Activated CD8-positive, alpha-beta memory T cell treated with anti-CD3 and anti-CD28 coated beads for 4 hours (primary cell): ENCODE measurements around the gene COX5B.
"Not testable (repeated sequence)": the region's sequence is repeated elsewhere in the genome, so short reads cannot be mapped to it uniquely, and the experiment has no call there.

Experiments used
- DNase-seq, 2 donors: peaks; one replicate each; pipeline ENCODE4 v3.0.0-alpha.2; 2020; ENCODE audit warnings: low read depth in 2 of 2

Gene COX5B

DNA sequence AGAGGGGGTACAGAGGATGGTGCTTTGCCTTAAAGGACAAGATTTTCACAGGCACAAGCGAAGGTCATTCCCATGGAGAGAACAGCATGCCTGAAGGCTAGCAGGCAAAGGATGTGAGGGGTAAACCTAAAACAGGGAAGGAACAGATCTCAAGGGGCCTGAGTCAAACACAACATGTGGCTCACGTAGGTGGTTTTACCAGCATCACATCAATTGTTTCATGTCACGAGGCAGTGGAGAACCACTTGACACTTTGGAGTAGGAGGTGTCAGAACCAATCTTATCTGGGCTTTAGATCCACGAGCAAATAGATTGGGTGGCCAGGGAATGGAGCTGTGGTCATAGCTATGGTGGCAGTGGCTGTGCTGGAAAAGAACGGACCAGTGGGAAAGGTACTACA is 8.4 kb downstream of the COX5B start:
- DNase-seq: no peak

- DNase-seq: no peak
These were observed 8.9 kb downstream of the COX5B start for GRCh38 chr2:97654791-97655190.

DNA sequence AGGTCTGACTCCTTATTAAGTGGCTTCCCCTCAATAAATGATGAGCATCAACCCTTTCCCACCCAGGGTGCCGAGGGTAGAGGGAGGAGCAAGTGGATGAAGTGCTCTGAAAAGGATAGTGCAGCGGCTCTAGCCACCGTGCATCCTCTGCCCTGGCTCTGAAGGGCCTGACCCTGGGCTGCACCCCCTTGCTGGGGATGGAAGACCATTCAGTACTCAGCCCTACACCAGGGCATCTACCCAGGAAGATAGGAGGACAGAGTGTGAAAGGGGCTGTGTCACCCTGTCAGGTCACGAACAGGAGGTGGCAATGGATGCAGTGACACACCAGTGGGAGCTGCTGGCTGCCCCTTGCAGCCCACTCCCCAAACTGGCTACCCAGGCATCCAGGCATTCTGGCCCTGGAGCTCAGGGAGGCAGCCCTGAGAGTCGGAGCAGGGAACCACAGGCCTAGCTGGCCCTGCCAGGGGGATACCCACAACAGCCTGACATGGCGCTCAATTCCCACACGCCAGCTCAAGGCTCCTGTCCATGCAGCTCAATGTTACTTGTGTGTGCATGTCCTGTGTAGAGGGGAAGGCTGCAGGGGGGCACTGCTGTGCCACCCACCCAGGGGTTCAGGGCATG is 10.4 kb downstream of the COX5B start:
- no peak for DNase-seq

GRCh38 chr2:97656905-97657587 is 11.2 kb downstream of the COX5B start:
- DNase-seq: no peak

- DNase-seq: no peak
These were observed 12.3 kb downstream of the COX5B start for GRCh38 chr2:97657986-97658690.

- no peak for DNase-seq
These were observed 12.9 kb downstream of the COX5B start for GRCh38 chr2:97658691-97659157.

- no peak for DNase-seq
These were observed 13.6 kb downstream of the COX5B start for GRCh38 chr2:97659256-97660043.

DNA sequence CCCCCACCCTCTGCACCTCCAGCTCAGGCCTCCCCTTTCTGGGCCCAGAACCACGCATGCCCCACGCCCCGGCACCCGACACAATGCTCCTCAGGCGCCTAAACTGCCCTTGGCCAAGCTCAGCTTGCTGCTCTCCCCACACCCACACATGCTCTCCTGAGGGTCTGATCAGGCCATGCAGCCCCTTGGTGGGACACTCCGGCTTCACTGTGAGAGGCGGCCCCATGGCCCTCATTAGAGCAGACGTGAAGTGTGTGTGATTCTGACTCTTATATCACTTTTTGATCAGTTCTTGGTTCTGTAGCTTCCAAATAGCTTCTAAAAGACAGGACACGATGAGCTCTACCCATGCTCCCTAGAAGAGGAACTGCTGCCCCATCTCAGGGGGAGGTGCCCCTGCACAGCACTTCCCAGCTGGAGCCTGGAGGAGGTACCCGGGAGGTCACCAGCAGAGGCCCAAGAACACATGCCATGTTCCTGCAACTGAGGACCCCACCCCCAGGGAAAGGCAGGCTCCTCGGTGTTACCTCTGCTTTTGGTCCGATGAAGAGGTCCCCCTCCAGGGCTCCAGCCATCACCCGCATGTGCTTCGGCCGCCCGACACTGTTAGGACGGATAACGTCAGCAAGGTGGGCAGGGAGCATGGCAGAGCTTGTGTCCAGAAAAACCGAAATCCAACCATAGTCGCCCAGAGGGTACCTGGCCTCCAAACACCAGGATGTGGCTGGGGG is 14.3 kb downstream of the COX5B start:
- DNase-seq: no peak

- DNase-seq: no peak
These were observed 15.0 kb downstream of the COX5B start for GRCh38 chr2:97660775-97661389.

GRCh38 chr2:97661927-97662326 is 16.1 kb downstream of the COX5B start:
- no peak for DNase-seq

DNA sequence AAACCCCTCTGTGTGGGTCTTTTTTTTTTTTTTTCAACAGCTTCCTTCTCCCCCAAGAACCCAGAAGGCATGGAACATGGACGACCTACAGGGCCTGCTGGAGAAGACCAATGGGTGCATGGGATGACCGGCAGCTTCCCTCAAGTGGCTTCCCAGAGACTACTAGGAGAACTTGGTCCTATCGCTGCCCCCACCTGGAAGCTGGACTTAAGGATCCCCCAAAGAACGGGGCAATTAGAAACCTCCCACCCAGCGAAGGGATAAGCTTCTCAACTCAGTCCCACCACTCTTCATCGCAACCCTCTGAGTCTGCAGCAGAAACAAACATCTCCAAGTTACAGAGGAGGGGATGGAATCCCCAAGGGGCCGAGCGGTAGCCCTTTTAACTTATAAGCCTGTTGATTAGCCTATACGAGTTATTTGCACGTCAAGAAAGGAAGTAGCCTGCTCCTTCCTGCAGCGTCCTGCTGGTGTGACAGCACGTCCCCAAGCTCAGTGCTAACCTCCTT is 16.6 kb downstream of the COX5B start:
- no peak for DNase-seq

GRCh38 chr2:97662895-97663625 is 17.2 kb downstream of the COX5B start:
- DNase-seq: peak; percentile 60 to 76

- no peak for DNase-seq
These were observed 17.7 kb downstream of the COX5B start for GRCh38 chr2:97663626-97663961.

DNA sequence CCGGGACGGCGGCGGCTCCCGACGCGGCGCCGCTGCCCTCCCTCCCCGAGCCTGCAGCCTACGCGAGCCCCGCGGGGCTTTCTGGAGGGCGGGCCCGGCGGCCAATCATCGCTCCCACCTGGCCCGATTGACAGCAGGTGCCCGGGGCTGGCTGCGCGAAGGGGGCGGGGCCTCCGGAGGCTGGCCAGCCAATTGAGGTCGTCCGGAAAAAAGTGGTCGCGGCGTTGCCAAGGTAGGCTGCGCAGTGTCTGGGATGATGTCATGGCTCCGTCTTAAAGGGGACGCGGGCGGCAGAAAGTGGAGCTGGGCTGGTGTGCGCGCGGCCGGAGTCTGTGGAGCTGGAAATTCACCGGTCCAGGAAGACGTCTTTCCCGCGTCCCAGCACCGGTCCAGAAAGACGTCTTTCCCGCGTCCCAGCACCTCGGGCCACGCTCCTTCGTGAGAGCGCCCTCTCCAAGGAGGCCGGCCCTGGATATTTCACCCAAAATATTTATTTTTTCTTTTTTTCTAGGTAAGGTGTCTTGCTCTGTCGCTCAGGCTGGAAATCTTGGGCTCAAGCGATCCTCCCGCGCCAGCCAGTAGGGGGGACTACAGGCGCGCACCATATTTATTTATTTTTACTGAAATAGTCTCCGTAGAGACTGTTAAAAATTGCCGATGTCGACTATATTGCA is 18.2 kb downstream of the COX5B start, which contains the start of gene ACTR1B:
Gene ACTR1B (minus strand): TSS at position 83 of the 674 bp plus-strand sequence. CDS start 154 bp downstream, outside the sequence.
- peak; percentile 91 to 96 for DNase-seq

DNA sequence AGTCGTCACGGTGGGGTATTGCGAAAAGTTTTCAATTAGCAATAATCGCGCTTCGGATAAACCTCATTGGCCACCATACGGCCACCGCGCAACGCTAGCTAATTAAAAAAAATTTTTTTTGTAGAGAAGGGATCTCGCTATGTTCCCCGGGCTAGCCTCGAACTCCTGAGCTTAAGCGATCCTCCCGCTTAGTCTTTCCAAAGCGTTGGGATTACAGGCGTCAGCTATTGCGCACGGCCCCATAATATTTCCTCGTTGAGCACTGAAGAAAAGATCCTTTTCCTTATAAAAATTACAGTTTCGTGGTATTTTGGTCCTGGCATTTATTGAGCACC is 18.7 kb downstream of the COX5B start:
- no peak for DNase-seq

GRCh38 chr2:97669448-97669847 is 23.6 kb downstream of the COX5B start, which contains the start of gene C2orf92:
TSS of gene C2orf92 (plus strand) at chr2:97669713. CDS start at chr2:97669789, 76 bp downstream.
- no peak for DNase-seq

DNA sequence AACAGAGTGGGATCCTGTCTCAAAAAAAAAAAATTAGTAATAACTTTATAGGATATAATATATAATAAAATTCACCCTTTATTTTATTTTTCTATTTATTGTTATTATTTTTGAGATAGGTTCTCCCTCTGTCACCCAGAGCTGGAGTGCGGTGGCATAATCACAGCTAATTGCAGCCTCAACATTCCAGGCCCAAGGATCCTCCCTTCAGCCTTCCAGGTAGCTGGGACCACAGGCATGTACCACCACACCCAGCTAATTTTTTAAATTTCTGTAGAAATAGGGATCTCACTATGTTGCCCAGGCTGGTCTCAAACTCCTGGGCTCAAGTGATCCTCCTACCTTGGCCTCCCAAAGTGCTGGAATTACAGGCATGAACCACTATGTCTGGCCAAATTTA is 24.6 kb downstream of the COX5B start:
- DNase-seq: no peak

DNA sequence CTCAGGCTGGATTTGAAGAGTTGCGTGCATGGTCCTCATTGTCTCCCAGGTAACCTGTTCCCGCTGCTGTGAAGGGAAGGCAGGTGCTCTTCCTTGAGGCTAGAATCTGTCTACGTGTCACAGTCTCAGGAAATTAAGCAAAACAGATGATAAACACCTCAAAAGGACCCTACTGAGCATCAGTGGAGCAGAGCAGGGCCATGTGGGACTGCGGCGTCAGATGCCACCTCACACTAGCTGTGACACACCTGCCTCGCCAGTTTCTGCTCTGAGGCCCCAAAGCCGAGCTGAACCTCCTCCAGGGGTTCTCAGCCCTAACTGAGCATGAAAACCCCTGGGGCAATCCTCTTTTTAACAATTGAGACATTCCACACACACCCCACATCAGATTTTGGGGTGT is 25.7 kb downstream of the COX5B start:
- no peak for DNase-seq

DNA sequence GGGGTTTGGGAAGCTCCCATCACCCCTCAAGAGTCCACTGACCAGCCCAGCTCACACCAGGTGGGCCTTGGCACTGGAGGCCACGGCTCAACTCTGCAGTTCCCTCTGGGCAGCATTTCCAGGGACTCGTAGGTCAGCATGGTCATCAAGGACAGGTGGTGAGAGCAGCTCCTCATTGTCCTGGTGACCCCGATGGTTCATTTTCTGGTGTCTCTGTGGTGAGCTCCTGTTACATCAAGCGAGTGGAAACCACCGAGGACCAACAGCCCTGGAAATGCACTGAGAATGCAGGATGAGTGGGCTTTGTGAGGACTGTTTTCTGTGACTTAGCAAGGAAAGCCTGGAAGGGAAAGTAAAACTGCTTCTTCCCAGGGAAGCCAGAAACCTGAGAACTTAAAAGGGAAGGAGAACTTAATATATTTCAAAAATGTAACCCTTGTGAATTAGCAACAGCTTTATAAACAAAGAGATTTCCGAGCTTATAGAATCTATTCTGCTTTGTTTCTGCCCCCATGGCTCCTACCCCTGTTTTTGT is 26.8 kb downstream of the COX5B start:
- DNase-seq: not testable (repeated sequence)
